ENCODE data around the gene WNT6.

Gene WNT6

DNA sequence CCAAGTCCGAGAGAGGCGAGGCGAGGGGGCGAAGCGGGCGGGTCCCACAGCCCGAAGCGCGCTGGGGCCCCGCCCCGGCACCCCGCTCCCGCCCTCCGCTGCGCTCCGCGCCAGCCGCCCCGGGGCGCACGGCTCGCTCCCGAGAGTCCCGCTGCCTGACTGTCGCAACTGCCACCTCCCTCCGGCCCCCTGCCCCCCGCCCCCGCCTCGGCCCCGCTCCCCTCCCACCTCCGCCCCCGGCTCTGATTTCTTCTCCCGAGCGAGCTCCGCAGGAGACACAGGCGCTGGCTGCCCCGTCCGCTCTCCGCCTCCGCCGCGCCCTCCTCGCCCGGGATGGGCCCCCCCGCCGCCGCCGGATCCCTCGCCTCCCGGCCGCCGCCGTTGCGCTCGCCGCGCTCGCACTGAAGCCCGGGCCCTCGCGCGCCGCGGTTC lies at the start of gene WNT6:
WNT6 (plus strand) TSS at position 250 of the 432 bp plus-strand sequence. CDS start 233 bp downstream, outside the sequence.
- DNase-seq = peak; percentile 36

GRCh38 chr2:218810256-218810655 lies 49.3 kb upstream of the WNT6 start:
- DNase-seq = no peak

- DNase-seq = no peak
Measured at GRCh38 chr2:218811382-218811781, 48.2 kb upstream of the WNT6 start.

DNA sequence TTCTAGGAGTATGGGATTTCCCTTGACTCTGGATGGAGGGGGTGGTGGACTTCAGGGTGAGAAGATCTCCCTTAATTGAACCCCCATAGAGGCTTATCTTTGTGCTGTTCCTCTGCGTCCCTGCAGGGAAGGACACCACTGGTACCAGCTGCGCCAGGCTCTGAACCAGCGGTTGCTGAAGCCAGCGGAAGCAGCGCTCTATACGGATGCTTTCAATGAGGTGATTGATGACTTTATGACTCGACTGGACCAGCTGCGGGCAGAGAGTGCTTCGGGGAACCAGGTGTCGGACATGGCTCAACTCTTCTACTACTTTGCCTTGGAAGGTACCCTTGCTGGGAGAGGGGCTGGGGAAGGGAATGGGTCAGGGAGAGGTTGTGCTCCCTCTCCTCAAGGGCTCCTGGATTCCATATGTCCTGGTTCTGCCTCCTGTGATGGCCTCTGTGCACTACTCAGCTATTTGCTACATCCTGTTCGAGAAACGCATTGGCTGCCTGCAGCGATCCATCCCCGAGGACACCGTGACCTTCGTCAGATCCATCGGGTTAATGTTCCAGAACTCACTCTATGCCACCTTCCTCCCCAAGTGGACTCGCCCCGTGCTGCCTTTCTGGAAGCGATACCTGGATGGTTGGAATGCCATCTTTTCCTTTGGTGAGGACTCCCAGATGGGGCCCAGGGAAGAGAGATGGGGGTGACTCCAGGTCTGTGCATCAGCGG lies 47.3 kb upstream of the WNT6 start:
- DNase-seq = no peak

DNA sequence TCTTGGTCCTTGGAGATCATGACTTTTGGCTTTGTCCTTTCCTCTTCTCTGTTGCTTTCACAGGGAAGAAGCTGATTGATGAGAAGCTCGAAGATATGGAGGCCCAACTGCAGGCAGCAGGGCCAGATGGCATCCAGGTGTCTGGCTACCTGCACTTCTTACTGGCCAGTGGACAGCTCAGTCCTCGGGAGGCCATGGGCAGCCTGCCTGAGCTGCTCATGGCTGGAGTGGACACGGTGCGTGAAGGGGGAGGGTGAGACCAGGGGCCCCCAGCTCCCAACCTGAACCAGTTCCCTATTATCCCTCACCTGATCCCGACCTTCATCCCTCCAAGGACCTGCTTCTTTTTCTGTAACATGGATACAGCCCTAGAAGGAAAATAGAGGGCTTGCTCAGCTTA lies 46.7 kb upstream of the WNT6 start:
- DNase-seq = no peak

DNA sequence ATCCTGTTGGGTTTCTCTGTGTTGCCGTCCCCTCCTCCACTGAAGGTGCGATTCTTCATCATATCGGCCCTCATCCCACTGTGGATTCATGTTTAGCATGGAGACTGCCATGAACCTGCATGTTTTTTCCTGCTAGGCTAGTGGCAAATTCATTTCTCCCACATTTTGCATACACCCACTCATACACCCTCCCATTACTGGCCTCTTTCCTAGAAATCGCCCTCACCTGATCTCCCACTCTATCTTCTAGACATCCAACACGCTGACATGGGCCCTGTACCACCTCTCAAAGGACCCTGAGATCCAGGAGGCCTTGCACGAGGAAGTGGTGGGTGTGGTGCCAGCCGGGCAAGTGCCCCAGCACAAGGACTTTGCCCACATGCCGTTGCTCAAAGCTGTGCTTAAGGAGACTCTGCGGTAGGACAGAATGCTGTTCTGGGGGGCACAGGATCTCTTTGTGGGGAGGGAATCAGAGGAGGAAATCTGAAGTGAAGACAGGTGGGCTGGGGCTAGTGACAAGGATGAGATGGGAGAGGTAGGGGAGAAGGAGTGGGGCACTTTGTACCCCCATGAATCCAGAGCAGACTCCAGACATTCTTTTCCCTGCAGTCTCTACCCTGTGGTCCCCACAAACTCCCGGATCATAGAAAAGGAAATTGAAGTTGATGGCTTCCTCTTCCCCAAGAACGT lies 45.7 kb upstream of the WNT6 start:
- no peak for DNase-seq

- no peak for DNase-seq
Measured at GRCh38 chr2:218814540-218815243, 44.9 kb upstream of the WNT6 start.

DNA sequence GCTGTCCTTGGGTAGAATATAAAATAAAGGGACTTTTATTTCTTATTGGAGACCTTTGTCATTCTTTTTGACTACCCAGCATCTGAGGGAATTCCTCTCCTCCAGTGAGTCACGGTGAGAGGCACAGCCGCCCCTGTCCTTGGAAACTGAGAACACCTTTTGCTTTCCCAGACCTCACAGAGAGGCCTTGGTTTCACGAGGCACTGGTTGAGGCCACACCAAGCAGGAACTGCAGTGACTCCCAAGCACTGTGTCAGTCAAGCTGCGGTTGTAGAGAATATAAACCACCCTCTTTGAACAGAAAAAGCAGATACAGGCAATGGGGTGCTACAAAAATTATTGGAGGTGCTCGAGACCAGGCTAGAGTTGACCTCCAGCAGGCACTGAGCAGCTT lies 44.4 kb upstream of the WNT6 start:
- DNase-seq = no peak

DNA sequence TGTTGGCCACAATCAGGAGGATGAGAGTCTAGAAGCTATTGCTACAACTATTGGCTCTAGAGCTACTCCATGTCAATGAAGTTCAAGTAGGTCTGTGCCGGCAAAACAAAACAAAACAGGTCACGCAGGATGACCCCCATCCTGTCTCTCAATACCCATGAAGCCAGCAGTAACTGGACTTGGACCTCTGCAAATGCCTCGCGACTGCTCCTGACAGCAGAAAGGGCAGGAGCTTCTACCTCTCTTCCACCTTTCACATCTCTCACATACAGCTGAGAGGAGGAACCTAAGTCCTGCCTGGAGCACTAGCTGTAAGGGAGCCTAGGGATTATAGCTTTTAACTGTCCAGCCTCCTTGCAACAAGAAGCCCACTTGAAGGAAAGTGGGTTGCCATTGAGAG lies 44.0 kb upstream of the WNT6 start:
- DNase-seq = no peak

- no peak for DNase-seq
Measured at GRCh38 chr2:218816561-218817011, 43.0 kb upstream of the WNT6 start.

DNA sequence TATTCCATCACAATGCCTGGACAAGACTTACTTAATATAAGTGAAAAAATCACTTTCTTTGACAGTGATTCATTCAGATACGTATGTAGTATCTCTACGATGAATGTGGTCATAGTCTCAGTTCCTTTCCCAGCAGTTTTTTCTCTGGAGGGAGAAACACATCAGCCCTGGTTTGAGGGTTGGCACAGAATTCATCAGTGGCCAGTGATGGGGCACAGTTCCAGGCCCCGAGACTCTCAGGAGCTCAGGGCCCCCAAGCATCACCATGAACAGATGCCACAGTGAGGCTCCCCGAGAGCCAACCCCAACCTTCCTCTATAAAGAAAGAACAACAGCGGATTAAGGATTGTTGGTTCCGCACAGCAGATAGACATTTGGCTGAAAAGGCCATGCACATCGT lies 40.5 kb upstream of the WNT6 start:
- no peak for DNase-seq

GRCh38 chr2:218820746-218821369 lies 38.7 kb upstream of the WNT6 start:
- no peak for DNase-seq

DNA sequence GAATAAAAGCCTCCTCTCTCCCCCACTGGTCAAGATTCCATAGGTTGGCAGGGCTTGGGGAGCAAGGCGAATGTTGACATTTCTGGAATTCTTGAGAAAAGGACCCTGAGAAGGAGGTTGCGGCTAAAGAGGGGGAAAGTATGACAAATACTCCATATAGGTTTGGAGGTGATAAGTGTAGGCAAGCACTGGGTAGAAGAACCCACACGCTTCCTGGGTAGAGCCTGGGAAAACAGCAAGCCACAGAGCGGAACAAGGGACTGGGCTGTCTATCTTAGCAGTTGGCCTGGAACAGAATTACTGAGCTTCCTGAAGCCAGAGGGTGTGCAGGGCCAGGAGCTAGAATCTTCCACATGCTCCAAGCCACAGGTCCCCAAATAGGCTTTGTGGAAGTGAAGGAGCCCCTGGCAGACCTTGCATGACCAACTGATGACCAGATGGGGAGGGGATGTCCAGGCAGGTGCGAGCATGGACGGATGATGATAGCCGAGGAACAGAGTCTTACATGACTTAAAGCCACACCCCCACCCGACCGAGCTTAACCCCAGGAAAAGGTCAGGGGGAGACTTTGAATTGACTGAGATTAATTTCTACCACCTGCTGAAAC lies 37.9 kb upstream of the WNT6 start:
- DNase-seq = no peak

GRCh38 chr2:218822622-218823021 lies 37.0 kb upstream of the WNT6 start:
- DNase-seq = no peak

- no peak for DNase-seq
Measured at GRCh38 chr2:218823196-218823855, 36.3 kb upstream of the WNT6 start.

DNA sequence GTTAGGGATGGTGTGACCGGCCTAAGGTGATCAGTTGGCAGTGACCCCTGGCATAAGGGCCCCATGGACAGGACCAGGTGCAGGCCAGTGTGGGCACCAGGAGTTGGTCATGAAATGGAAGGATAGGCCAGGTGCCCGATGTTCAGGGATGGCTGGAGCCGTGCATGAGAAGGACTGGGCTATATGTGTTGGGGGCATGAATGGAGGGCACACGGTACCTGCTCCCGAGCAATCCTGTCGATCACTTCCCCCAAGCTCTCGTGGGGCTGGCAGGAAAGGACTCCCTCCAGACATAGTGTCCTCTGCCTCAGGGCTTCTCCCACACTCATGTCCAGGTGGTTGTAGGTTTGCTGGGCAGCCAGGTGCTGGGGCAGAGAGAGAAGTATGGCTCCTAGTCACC lies 35.6 kb upstream of the WNT6 start:
- DNase-seq = no peak

DNA sequence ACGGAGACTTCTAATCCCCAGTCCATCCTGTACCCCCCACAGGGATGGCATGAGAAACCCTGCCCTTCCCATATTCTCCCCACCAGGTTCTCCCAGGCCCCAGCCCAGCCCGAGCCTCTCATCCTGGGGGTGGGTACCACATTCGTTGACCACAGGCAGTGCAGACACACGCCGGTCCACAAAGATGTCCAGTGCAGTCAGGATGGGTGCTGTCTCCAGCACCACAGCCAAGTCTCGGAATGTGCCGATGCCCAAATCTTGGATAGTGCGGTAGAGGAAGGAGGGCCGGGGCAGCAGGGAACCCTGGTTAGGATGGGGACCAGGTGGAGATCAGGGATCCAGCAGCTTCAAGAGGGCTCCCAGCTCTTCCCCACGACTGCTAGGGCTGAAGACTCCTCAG lies 32.8 kb upstream of the WNT6 start:
- no peak for DNase-seq

DNA sequence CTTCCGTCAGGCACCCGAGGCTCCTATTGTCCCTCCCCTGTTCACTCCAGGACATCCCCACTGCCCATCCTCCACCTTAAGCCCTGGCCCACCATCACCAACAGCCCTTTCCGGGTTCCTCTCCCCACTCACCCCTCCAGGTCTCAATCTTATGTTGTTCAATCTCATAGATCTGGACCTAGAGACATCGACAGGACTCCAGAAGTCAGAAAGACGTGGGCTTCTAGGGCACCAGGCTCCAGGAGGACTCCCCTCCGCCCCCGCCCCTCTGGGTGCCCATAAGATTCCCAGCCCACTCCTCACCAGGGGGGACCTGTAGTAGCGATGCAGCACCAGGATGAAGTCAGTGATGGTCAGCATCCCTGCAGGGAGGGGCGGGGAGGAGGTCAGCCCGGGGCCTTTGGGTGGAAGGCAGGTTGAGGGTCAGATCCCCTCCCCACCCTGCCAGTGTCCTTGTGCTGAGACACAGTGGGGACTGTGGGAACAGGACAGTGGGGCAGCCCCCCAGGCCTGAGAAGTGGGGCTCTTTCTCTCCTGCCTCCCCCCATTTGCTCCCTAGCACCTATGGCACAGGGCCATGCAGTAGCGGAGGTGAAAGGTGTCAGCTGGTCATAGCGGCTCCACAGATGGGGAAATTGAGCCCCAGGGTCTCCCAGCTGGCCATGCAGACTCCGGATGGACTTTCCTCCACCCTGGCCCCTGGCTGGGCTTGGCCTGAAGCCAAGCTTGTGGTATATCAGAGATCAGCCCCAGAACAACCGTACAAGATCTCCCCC lies 31.7 kb upstream of the WNT6 start:
- DNase-seq = no peak

GRCh38 chr2:218828477-218828778 lies 31.2 kb upstream of the WNT6 start:
- no peak for DNase-seq

DNA sequence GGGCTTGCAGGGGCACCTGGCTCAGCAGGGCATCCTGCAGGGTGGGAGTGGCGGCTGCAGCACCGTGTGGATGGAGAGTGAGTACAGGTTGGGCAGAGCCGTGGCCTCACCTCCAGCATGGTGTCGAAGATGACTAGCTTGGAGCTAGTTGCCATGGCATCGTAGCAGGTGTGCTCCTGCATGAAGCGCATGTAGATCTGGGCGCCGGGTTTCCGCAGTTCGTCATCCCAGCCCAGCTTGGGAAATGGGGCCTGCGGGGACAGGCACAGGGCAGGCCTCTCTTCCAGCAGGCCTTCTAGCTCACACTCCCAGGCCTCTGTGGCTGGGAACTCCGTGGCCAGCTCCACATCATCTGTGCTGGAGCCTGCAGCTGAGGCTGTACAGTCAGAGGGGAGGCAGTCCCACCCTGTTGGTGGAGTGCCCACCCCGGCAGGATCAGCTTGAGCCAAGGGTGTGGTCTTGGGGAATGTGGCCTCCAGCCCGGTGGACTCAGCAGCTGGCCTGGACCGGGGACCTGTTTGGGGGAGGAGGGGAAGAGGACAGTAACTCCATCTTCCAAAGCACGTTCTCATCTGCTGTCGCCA lies 29.6 kb upstream of the WNT6 start:
- peak; percentile 51 for DNase-seq

GRCh38 chr2:218830526-218831306 lies 28.9 kb upstream of the WNT6 start:
- DNase-seq = no peak
